ENCODE results near the gene ADGRB3. TPM values are rescaled to one million over a fixed set of nuclear protein-coding genes. Genes with fewer than 3 reads are reported as not detected.

ADGRB3 gene
- total RNA-seq, 1 donor from 2014 or later = 1.8 TPM

DNA sequence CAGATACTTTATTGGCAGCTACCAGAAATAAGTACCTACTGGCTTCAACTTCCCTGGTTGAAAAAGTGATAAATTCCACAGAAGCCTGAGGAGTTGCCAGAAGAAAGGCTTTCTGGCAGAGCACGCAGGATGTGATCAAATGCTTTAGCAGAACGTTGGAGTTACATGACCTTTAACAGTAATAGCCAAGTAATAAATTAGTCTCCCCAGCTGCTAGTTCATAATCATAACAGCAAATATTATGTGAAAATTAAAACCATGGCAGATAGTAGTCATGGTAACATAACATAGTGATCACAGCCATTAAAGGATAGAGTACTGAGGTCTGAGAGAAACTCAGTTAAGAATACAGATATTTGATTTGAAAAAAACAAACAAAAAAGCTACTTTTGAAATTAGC, 567.7 kb downstream of the ADGRB3 start:
- no peaks in the 10 kb centered on the region for H3K4me1 Mint-ChIP-seq (ENCODE audit: low read depth)
- H3K4me3 Mint-ChIP-seq (ENCODE audit: low read depth) = no peak overlapping the region
- no peaks in the 10 kb centered on the region for H3K36me3 Mint-ChIP-seq (ENCODE audit: insufficient read depth)
- no peaks in the 10 kb centered on the region for H3K27me3 Mint-ChIP-seq
- H3K9me3 Mint-ChIP-seq (ENCODE audit: low read depth) = no peaks in the 10 kb centered on the region
- TF ChIP-seq CTCF (IDR thresholded peaks at IDR 0.05; ENCODE audit: unreplicated experiment) = no peak
- no peak for DNase-seq (ENCODE audit: low spot score, unreplicated experiment)
- H3K27ac Mint-ChIP-seq = no peak overlapping the region

DNA sequence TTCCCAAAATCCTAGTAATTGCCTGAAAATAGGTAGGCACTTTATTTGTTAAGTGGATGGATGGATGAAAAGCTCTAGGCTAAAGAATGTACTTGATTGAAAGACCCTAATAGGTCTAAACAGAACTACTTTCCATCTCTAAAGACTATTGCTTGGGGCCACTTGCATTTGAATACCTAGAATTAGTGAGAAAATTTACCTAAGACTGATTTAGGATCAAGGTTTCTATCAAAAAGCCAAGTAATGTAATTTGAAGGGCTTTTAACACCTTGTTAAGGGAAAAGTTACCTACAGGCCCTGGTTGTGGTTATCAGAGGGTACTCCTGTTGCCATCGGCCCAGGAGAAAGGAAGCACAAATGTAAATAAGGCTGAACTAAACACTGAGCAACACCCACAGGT, 581.0 kb downstream of the ADGRB3 start:
- H3K4me1 Mint-ChIP-seq (ENCODE audit: low read depth) = peaks cover 1% of the 10 kb centered on the region
- no peaks in the 10 kb centered on the region for H3K36me3 Mint-ChIP-seq (ENCODE audit: insufficient read depth)
- H3K9me3 Mint-ChIP-seq (ENCODE audit: low read depth) = no peaks in the 10 kb centered on the region
- no peak overlapping the region for H3K4me3 Mint-ChIP-seq (ENCODE audit: low read depth)
- no peak overlapping the region for H3K27ac Mint-ChIP-seq
- H3K27me3 Mint-ChIP-seq = no peaks in the 10 kb centered on the region
- DNase-seq (ENCODE audit: low spot score, unreplicated experiment) = no peak
- TF ChIP-seq CTCF (IDR thresholded peaks at IDR 0.05; ENCODE audit: unreplicated experiment) = no peak

GRCh38 chr6:69217343-69217742, 582.3 kb downstream of the ADGRB3 start:
- DNase-seq (ENCODE audit: low spot score, unreplicated experiment) = no peak
- Mint-ChIP-seq H3K9me3 (ENCODE audit: low read depth) (no peaks in the 10 kb centered on the region), H3K36me3 (ENCODE audit: insufficient read depth) (no peaks in the 10 kb centered on the region), H3K4me3 (ENCODE audit: low read depth) (no peak overlapping the region), H3K27me3 (no peaks in the 10 kb centered on the region), H3K27ac (no peak overlapping the region), H3K4me1 (ENCODE audit: low read depth) (peaks cover 1% of the 10 kb centered on the region)
- TF ChIP-seq CTCF (IDR thresholded peaks at IDR 0.05; ENCODE audit: unreplicated experiment) = no peak

GRCh38 chr6:69220375-69220774, 585.3 kb downstream of the ADGRB3 start:
- Mint-ChIP-seq H3K4me1 (ENCODE audit: low read depth) (no peaks in the 10 kb centered on the region), H3K27ac (no peak overlapping the region), H3K27me3 (no peaks in the 10 kb centered on the region), H3K36me3 (ENCODE audit: insufficient read depth) (no peaks in the 10 kb centered on the region), H3K9me3 (ENCODE audit: low read depth) (no peaks in the 10 kb centered on the region), H3K4me3 (ENCODE audit: low read depth) (no peak overlapping the region)
- DNase-seq (ENCODE audit: low spot score, unreplicated experiment) = no peak
- no peak for TF ChIP-seq CTCF (IDR thresholded peaks at IDR 0.05; ENCODE audit: unreplicated experiment)

- Mint-ChIP-seq H3K9me3 (ENCODE audit: low read depth) (no peaks in the 10 kb centered on the region), H3K27ac (no peak overlapping the region), H3K4me1 (ENCODE audit: low read depth) (no peaks in the 10 kb centered on the region), H3K36me3 (ENCODE audit: insufficient read depth) (no peaks in the 10 kb centered on the region), H3K4me3 (ENCODE audit: low read depth) (no peak overlapping the region), H3K27me3 (peaks cover 24% of the 10 kb centered on the region)
- DNase-seq (ENCODE audit: low spot score, unreplicated experiment) = no peak
- TF ChIP-seq CTCF (IDR thresholded peaks at IDR 0.05; ENCODE audit: unreplicated experiment) = no peak
Observed at GRCh38 chr6:69232008-69232407, 596.9 kb downstream of the ADGRB3 start.
